Tibial nerve (tissue), 3 donors: ENCODE results near the gene RUSF1.

Experiments
- CTCF ChIP-seq, 5 experiments: fragments of 200-600 bp in 3 of 5; fragments of 450-650 bp in 2 of 5; sonication (generic) in 3 of 5; IDR thresholded peaks; one replicate each; pipeline ENCODE4 v1.5.1; 2016 to 2019; ENCODE audit warnings: antibody characterized with exemption in 5 of 5, mild to moderate bottlenecking in 3 of 5, moderate library complexity in 2 of 5
- POLR2A ChIP-seq, 2 donors: fragments of 450-650 bp; IDR thresholded peaks; one replicate each; pipeline ENCODE4 v1.6.1; 2017; ENCODE audit warnings: antibody characterized with exemption in 2 of 2, mild to moderate bottlenecking in 2 of 2, moderate library complexity in 2 of 2

DNA sequence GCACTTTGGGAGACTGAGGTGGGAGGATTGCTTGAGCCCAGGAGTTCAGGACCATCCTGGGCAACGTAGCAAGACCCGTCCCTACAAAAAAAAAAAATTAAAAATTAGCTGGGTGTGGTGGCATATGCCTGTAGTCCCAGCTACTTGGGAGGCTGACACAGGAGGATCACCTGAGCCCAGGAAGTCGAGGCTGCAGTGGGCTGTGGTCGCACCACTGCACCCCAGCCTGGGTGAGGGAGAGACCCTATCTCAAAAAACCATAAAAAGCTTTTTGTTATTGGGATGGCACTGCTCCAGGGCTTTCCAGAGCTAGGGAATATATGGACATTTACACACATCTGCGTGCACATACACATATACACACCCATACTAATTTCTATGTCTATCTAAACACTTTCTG lies 57.0 kb downstream of the RUSF1 start:
- TF ChIP-seq POLR2A (IDR thresholded peaks at IDR 0.05) = no peak
- no peak for TF ChIP-seq CTCF (IDR thresholded peaks at IDR 0.05)
